Measurements from ENCODE around the gene MTHFD1L. TPM values are rescaled to one million over a fixed set of nuclear protein-coding genes. Genes with fewer than 3 reads are reported as not detected.

Gene MTHFD1L
- total RNA-seq, 1 experiment from 2014 or later, result 47.8 TPM

- Mint-ChIP-seq H3K9me3 (ENCODE audit: low read depth, unreplicated experiment) (no peaks in the 10 kb centered on the region), H3K4me1 (ENCODE audit: low read depth, unreplicated experiment) (peaks cover 8% of the 10 kb centered on the region), H3K27ac (ENCODE audit: unreplicated experiment) (no peak overlapping the region), H3K27me3 (ENCODE audit: unreplicated experiment) (no peaks in the 10 kb centered on the region), H3K4me3 (ENCODE audit: low read depth, unreplicated experiment) (no peak overlapping the region), H3K36me3 (ENCODE audit: insufficient read depth, unreplicated experiment) (peaks cover 8% of the 10 kb centered on the region)
- no TSS peak for BruUV-seq (replicated peaks)
- CTCF ChIA-PET, result interaction anchor here (1.1 kb wide), 1 partner anchor 319 kb away, joined by 3 read pairs; no protein-coding TSS in a partner anchor
- no peak for DNase-seq
- intact Hi-C loops (cut with micrococcal nuclease; ENCODE audit: unreplicated experiment), result loop anchor here (10.0 kb wide), 1 partner anchor 239 kb away; no protein-coding TSS in a partner anchor
- TF ChIP-seq CTCF (IDR thresholded peaks at IDR 0.05; ENCODE audit: unreplicated experiment), result no peak
Measured at GRCh38 chr6:151016107-151016506, 150.6 kb downstream of the MTHFD1L start.

GRCh38 chr6:151018046-151018445 is 152.5 kb downstream of the MTHFD1L start:
- peaks cover 8% of the 10 kb centered on the region for H3K4me1 Mint-ChIP-seq (ENCODE audit: low read depth, unreplicated experiment)
- no peak overlapping the region for H3K4me3 Mint-ChIP-seq (ENCODE audit: low read depth, unreplicated experiment)
- DNase-seq, result no peak
- intact Hi-C loops (cut with micrococcal nuclease; ENCODE audit: unreplicated experiment), result loop anchor here (10.0 kb wide), 1 partner anchor 237 kb away; no protein-coding TSS in a partner anchor
- TF ChIP-seq CTCF (IDR thresholded peaks at IDR 0.05; ENCODE audit: unreplicated experiment), result no peak
- H3K36me3 Mint-ChIP-seq (ENCODE audit: insufficient read depth, unreplicated experiment), result peaks cover 8% of the 10 kb centered on the region
- CTCF ChIA-PET, result interaction anchor here (1.1 to 2.4 kb wide), 3 partner anchors 23 to 307 kb away, joined by 3 to 13 read pairs (median 5); no protein-coding TSS in a partner anchor
- H3K27ac Mint-ChIP-seq (ENCODE audit: unreplicated experiment), result no peak overlapping the region
- no peaks in the 10 kb centered on the region for H3K9me3 Mint-ChIP-seq (ENCODE audit: low read depth, unreplicated experiment)
- no peaks in the 10 kb centered on the region for H3K27me3 Mint-ChIP-seq (ENCODE audit: unreplicated experiment)
- BruUV-seq (replicated peaks), result no TSS peak

GRCh38 chr6:151018911-151019782 is 153.6 kb downstream of the MTHFD1L start:
- no peaks in the 10 kb centered on the region for H3K27me3 Mint-ChIP-seq (ENCODE audit: unreplicated experiment)
- intact Hi-C loops (cut with micrococcal nuclease; ENCODE audit: unreplicated experiment), result loop anchor here (10.0 kb wide), 1 partner anchor 236 kb away; no protein-coding TSS in a partner anchor
- CTCF ChIA-PET, result interaction anchor here (0.5 to 2.4 kb wide), 2 partner anchors 30 to 306 kb away, joined by 4 to 13 read pairs; no protein-coding TSS in a partner anchor

GRCh38 chr6:151021896-151022295 is 156.4 kb downstream of the MTHFD1L start:
- Mint-ChIP-seq H3K27me3 (ENCODE audit: unreplicated experiment) (no peaks in the 10 kb centered on the region), H3K27ac (ENCODE audit: unreplicated experiment) (no peak overlapping the region), H3K4me1 (ENCODE audit: low read depth, unreplicated experiment) (peaks cover 3% of the 10 kb centered on the region), H3K4me3 (ENCODE audit: low read depth, unreplicated experiment) (no peak overlapping the region), H3K9me3 (ENCODE audit: low read depth, unreplicated experiment) (no peaks in the 10 kb centered on the region), H3K36me3 (ENCODE audit: insufficient read depth, unreplicated experiment) (peaks cover 6% of the 10 kb centered on the region)
- TF ChIP-seq CTCF (IDR thresholded peaks at IDR 0.05; ENCODE audit: unreplicated experiment), result no peak
- CTCF ChIA-PET, result no interaction called here
- BruUV-seq (replicated peaks), result no TSS peak
- intact Hi-C loops (cut with micrococcal nuclease; ENCODE audit: unreplicated experiment), result no loop called here
- DNase-seq, result no peak

More at GRCh38 chr6:151018911-151019782, 153.6 kb downstream of the MTHFD1L start:
- H3K4me3 Mint-ChIP-seq (ENCODE audit: low read depth, unreplicated experiment), result no peak overlapping the region
- H3K9me3 Mint-ChIP-seq (ENCODE audit: low read depth, unreplicated experiment), result no peaks in the 10 kb centered on the region
- no peak for TF ChIP-seq CTCF (IDR thresholded peaks at IDR 0.05; ENCODE audit: unreplicated experiment)
- peaks cover 7% of the 10 kb centered on the region for H3K4me1 Mint-ChIP-seq (ENCODE audit: low read depth, unreplicated experiment)
- BruUV-seq (replicated peaks), result no TSS peak
- peaks cover 8% of the 10 kb centered on the region for H3K36me3 Mint-ChIP-seq (ENCODE audit: insufficient read depth, unreplicated experiment)
- no peak overlapping the region for H3K27ac Mint-ChIP-seq (ENCODE audit: unreplicated experiment)
- DNase-seq, result no peak

Data from Calu3 (cell line).